NCI-H2227 treated with DMSO at 0.1 percent for 48 hours (cell line): Measurements from ENCODE around the gene SH3RF2.
"Not testable (repeated sequence)": the region's sequence is repeated elsewhere in the genome, so short reads cannot be mapped to it uniquely, and the experiment has no call there.

ENCODE experiments used
- DNase-seq: peaks from one replicate; lab custom pipeline; 2025; lab: John Stamatoyannopoulos, UW

SH3RF2 gene

DNA sequence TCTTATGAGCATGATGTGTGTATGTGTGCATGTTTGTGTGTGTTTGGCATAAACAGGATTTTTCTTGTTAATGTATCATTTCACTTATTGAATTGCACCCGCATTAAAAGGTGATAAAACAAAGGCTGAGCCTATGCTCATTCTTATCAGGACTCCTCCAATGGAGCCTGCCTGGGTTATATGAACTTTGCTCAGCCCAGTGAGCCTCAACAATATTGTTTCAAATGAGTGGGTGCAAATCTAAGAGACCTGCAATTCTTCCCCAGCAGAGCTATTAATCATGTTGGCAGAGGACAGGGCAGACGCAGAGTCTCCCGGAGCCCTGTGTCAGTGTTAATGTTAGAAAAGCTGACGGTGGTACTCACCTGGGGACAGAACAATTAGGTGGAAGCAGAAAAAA is 71.6 kb downstream of the SH3RF2 start:
- DNase-seq = no peak

DNA sequence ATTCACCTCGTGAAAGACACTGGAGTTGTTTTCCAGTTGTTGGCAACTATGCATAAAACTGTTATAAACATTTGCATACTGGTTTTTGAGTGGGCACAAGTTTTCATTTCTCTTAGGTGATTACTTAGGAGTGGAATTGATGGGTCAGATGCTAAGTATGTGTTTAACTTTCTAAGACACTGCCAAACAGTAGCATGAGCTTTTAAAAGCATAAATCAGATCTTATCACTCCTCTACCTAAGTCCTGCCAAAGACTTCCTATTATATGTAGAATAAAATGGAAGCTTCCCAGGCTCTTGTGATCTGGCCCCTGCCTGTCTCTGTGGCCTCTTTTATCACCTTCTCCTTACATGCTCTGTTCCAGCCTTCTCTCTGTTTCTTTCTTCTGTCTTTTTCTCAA is 72.6 kb downstream of the SH3RF2 start:
- no peak for DNase-seq

DNA sequence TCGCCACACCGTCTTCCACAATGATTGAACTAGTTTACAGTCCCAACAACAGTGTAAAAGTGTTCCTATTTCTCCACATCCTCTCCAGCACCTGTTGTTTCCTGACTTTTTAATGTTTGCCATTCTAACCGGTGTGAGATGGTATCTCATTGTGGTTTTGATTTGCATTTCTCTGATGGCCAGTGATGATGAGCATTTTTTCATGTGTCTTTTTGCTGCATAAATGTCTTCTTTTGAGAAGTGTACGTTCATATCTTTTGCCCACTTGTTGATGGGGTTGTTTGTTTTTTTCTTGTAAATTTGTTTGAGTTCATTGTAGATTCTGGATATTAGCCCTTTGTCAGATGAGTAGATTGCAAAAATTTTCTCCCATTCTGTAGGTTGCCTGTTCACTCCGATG is 74.1 kb downstream of the SH3RF2 start:
- DNase-seq = not testable (repeated sequence)

DNA sequence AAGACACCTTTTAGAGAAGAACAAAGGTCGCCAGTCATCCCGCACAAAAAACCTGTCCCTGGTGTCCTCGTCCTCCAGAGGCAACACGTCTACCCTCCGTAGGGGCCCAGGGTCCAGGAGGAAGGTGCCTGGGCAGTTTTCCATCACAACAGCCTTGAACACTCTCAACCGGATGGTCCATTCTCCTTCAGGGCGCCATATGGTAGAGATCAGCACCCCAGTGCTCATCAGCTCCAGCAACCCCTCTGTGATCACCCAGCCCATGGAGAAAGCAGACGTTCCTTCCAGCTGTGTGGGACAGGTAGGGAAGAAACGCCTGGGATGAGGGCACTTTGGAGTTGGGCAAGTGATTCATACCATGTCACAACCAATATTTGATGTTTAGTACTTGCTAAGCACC is 77.4 kb downstream of the SH3RF2 start:
- DNase-seq = no peak

DNA sequence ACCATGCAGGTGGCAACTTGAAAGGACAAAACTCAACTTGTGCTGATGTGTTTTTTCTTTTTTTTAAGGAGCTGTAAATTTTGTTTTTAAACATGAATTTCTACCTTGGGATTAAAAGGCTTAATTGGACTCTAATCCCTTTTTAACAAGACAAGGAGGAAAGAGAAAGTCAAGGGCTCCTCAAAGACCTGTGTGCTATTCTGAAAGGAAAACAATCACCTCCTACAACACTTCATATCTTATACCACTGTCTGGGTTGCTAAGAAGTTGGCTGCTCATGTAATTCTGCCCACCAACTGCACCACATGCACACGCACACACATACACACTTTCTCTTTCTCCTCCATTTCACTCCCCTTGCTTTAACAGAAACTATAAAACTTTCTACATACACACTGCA is 78.6 kb downstream of the SH3RF2 start:
- no peak for DNase-seq

DNA sequence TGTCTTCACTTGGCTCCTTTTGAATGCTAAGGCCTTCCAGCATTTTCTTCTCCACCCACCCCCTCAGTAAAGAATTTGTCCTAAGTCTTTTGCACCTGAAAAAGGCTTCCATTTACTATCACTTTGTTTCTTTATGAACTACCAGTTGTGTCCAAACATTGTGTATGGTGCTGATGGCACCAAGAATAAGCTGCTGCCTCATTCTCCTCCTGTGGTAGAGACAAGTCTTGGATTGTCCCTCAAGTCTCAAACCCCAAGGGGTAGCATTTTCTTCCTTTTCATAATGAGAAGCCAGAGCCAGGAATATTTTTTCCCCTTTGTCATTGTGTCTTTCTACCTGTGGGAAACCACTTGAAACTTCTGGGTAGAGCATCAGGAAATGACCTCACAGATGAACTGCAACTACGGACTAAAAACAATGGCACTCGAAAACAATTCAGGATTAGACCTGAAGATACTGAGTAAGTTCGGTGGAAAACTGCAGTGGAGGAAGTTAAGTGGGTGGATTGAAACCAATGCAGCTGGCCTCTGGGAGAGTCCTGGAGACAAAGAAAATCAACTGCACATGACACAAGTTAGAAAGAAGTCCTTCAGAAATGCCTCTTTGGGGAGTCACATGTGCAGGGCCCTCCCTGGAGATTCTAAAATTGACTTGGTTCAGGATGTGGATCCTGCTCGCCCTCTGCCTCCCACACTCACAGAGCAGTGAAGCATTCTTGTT is 80.5 kb downstream of the SH3RF2 start:
- no peak for DNase-seq

DNA sequence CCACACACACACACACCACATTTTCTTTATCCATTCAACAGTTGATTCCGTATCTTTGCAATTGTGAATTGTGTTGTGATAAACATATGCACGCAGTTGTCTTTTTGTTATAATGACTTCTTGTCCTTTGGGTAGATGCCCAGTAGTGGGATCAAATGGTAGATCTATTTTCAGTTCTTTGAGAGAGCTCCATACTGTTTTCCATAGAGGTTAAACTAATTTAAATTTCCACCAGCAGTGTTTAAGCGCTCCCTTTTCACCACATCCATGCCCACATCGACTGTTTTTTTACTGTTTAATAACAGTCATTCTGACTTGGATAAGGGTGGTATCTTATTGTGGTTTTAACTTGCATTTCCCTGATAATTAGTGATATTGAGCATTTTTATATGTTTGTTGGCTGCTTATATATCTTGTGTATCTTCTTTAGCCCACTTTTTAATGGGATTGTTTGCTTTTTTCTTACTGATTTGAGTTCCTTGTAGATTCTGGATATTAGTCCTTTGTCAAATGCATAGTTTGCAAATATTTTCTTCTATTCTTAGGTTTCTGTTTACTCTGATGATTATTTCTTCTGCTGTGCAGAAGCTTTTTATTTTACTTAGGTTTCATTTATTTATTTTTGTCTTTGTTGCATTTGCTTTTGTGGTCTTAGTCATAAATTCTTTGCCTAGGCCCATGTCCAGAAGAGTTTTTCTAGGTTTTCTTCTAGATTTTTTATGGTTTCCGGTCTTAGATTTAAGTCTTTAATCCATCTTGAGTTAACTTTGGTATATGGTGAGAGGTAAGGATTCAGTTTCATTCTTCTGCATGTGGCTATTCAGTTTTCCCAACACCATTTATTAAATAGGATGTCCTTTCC is 82.4 kb downstream of the SH3RF2 start:
- no peak for DNase-seq

DNA sequence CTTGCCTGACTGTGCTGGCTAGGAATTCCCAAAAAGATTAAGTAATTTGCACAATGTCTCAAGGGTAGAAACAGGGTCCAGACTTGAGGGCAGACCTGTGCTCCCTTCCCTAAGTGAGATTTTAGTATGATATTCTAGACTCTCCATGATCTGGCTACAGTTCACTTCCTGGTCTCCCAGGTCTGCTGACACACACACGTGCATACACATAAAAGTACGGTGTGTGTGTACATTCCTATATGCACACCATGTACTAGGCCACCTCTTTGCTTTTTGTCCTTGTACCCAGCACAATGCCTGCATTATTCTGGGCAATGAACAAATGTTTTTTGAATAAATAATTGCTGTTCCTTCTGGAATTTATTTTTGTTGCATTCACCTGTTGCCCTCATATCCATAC is 83.7 kb downstream of the SH3RF2 start:
- DNase-seq = no peak

DNA sequence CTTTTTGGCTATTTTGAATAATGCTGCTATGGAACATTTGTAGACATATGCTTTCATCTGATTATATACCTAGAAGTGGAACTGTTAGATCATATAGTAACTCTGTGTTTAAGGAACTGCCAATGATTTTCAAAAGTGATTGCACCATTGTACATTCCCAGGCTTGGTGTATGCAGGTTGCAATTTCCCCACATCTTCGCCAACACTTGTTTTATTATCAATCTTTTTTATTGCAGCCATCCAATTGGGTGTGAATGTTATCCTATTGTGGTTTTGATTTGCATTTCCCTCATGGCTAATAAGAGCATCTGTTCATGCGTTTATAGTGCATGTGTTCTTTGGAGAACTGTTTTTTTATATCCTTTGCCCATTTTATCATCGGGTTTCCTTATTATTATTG is 87.7 kb downstream of the SH3RF2 start:
- no peak for DNase-seq

DNA sequence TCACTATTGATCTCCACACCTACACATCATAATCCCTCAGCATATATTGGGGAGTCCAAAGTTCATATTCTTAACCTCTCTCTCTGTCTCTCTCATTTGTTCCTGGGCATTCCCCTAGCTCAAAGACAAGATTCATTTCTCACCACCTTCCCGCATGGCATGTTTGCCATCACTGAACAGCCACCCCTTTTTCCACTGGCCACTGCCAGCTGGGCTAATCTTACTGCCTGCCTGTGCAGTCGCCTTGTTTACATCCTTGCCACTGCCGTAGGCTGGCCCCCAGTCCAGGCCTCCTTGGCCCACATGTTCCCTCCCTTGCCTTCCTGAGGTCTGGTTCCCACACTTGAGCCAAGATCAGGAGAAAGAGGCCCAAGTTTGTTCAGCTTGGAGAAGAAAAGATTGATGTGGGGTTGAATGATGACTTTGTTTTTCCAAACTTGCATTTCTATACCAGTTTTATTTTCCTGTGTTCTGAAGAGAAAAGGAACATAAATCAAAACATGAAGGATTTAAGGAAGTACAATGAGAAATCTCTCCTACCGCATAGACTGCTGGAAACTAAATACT is 88.8 kb downstream of the SH3RF2 start:
- no peak for DNase-seq

DNA sequence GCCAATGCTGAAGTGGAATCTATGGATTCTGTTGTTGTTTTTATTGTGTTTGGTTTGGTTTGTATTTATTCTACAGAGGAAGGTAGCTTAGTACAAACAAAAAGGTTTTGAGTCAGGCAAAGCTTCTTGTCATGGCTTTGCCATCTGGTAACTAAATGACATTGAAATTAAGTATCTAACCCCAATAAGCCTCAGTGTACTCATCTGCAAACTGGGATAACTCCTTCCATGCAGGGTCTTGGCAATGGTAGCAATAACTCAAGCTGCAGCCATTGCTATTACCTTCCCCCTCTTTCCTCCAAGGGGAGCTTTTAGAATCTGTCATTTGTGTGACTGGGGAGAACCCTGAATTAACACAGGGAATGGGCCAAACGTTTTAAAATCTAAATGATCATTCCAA is 89.3 kb downstream of the SH3RF2 start:
- DNase-seq = no peak

DNA sequence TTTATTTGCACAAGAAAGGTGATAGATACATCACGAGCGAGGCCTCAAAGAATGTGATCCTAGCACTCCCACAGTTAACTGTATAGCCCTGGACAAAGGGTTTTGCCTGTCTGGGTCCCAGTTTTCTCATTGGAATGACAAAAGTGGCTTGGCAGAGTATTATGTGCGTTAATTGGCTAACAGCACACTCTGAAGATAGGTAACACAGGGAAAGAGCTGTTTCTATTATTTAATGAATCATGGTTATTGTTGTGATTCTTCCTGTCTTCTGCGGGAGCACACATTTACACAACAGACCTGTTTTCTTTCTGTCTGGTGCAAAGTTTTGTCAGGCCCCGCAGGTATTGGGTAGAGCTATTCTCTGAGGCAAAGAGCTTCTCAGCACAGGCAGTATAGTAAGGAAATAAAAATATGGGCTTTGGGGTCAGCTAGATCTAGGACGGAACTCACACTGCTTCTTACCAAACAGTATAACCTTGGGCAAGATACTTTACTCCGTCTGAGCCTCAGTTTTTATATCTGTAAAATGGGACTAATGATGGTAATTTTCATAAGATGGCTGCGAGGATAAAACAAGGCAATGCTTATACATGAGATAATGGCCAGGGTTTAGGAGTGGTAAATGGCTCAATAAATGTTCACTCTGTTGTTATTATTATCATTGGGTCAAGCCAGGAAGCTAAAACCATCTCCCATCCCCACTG is 90.1 kb downstream of the SH3RF2 start:
- DNase-seq = no peak

DNA sequence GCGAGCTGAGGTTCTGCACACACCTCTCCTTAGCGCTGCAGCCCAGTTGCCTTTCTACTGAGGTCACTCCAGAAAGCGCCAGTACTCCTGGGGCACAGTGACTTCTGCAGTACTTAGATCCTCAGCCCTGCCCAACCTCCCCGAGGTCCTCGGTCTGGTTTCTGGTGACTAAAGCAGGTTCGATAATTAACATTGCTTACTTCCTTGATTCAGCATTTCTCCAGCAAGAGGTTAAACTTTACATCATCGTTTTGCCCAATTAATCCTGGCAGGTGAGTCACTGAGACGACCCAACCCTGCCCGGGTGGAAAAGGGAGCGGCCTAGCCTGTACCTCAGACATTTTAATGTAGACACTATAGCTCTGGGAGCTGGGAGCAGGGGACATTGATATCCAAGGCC is 91.4 kb downstream of the SH3RF2 start:
- no peak for DNase-seq

DNA sequence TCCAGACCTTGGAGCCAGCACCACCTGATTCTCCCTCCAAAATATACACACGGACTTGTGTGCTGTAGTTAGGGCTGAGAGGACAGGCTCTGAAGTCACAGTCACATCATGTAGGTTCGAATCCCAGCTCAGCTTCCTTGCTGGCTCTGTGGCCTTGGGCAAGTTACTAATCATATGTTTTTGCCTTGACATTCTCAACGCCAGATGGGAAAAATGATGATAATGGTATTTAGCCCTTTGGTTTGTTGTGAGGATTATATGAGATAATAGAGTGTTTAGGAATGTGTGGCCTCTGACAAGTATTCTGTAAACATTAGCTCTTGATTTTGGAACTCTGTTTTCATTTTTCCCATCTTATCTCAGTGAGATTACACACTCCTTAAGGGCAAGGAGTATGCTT is 96.5 kb downstream of the SH3RF2 start:
- no peak for DNase-seq

DNA sequence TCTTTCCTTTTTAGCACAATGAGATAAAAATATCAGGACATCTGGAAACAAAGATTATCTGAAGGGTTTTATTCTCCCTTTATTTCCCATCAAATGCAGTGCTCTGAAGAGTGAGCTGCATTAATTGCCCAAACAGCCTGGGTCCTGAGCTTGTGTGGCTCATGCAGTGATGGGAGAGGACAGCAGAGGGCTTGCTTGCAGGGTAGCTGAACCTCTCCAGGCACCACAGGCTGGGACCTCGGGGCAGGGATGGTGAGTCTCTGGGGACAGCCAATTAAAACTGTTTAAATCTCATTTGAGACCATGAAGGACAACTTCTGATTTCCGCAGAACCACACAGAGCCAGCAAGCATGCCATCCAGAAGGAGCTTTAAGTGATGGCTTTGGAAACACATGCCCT is 97.7 kb downstream of the SH3RF2 start:
- no peak for DNase-seq

DNA sequence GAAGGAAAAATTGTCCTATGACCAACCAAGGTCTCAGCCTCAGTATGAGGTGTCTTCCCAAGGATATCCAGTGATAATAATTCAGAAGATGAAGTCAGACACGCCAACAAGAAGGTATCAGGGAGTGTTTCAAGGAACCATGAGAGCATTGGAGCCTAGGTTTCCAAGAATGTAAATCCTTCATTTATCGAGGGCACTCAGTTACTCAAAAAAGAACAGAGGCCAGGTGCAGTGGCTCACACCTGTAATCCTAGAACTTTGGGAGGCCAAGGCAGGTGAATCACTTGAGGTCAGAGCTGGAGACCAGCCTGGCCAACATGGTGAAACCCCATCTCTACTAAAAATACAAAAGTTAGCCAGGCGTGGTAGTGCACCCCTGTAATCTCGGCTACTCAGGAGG is 98.2 kb downstream of the SH3RF2 start:
- no peak for DNase-seq

DNA sequence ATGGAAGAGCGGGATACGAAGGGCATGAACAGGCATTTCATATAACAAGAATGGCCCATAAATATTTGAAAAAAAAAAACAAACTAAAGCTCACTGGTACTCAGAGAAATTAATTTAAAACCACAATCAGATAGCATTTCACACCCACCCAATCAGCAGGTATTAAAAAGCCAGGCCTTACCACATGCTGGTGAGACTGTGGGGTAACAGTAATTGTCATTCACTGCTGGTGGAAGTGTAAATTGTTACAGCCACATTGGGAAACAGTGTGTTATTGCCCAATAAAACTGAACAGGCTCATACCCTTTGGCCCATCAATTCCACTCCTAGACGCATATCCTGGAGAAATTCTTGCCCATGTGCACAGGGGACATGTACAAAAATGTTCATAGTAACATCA is 103.0 kb downstream of the SH3RF2 start:
- no peak for DNase-seq

DNA sequence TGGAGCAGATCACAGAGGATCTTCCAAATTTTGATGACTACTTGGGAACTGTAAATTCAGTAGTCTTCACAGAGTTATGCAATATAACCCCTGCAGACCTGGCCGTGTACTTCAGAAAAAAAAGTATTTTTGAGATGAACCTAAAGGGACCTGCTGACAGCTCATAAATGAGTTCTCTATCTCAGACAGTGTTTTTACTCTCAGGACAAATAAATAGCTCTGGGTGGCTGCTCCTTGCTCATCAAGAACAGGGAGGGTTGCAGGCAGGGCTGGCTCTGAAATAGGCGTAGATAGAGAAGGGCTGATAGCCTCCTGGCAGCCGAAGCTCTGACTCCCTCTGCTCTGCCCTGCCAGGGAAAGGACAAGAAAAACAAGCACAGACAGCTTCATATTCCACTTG is 104.1 kb downstream of the SH3RF2 start:
- DNase-seq = no peak

DNA sequence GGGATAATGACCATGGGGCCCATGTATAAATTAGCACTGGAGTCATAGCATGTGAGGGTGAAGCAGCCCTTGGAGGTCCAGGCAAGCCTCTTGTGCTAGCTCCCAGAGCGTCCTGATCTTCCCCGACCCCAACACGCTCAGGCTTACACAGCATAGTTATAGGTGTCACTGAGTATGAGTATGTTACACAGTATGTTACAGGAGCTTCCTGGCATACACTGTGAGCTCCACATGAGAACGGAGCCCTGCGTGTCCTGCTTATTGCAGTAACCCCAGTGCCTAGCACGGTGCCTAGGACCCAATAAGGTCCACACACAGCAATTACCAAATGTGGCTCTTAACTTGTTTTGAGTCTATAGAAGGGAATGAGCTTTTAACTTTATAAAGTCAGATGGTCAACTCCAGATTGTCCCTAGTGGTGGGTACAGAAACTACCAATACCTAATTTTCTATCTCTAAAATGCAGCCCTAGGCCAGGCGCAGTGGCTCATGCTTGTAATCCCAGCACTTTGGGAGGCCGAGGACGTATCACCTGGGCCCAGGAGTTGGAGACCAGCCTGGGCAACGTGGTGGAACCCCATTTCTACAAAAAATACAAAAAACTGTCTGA is 104.9 kb downstream of the SH3RF2 start:
- DNase-seq = no peak

DNA sequence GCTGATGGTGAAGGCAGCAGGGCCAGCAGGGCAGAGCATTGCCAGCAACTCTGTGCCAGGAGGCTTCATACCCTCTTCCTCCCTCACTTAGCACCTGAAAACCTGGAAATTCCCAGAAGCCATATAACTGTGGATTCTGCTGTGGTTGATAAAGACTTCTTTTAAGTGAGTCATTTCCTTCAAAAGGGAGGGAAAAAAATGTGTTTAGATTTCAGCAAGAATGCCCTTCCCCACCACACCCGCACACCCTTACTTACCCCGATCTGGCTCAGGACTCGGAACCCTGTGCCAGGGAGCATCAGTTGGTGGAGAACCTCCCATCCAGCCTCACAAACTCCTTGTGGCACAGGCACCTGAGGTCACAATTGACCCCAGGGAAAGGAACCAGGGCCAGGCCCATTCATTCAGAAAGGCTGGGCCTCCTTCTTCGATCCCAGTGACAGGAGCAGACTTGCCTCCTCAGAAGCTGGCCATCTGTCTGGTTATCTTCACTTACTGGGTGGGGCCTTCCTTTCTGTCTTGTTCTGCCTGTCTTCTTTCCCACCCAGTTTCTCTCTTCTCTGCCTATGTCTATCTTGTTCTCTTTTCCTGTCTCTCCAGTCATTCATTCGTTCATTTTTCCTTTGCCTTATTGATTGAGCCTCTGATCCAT is 106.4 kb downstream of the SH3RF2 start:
- no peak for DNase-seq

DNA sequence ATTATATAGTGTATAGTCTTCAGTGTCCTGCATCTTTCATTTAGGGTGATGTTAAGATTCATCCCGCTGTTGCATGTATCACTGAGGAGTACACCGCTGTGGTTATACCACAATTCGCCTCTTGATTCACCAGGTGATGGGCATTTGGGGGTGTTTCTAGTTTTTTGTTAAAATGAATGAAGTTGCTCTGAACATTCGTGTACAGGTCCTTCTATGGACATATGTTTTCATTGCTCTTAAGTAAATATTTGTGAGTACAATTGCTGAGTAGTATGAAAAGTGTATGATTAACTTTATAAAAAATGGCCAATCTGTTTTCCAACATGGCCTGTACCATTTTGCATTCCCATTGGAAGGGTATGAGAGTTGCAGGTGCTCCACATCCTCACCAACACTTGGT is 107.3 kb downstream of the SH3RF2 start:
- DNase-seq = no peak

DNA sequence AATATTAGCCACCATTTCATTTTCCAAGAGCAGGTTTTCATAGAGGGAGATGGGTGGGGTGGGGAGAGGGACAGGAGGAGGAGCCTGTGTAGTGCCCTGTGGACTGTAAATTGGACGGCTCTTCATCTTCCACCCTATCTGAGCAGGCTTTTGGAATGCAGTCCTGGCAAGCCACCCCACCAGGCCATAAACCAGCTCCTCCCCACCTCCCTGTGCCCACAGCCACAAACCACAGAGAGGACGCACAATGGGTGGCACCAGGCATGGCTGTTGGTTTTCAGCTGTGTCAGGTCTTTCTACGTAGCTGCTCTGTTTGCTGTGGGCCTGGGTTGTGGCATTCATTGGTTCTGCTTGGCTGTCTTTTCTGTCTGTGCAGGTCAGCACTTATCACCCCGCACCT is 111.0 kb downstream of the SH3RF2 start:
- DNase-seq = no peak
